Embryonic facial prominence (tissue), 1 donor: Measurements from ENCODE around the gene ERC1.
"Not testable (repeated sequence)": the region's sequence is repeated elsewhere in the genome, so short reads cannot be mapped to it uniquely, and the experiment has no call there.

Experiments used
- DNase-seq: peaks from one replicate; pipeline ENCODE4 v3.0.0-alpha.2; 2016; ENCODE audit errors: extremely low spot score

ERC1 gene

GRCh38 chr12:981961-982360, 9.1 kb upstream of the ERC1 start:
- no peak for DNase-seq

DNA sequence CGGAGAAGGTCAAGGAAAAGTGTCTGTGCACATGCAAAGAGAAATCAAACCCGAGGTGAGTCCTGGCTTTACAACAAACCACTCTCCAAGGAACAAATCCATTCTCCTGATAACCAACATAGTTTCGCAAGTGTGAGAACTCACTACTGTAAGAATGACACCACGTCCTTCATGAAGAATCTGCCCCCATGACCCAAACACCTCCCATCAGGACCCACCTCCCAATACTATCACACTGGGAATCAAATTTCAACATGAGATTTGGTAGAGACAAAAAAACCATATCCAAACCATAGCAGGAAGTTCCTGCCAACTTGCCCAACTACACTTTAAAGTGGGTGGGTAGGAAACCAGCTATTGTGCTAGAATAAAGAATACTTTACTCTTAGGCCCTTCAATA, 2.4 kb upstream of the ERC1 start:
- no peak for DNase-seq

DNA sequence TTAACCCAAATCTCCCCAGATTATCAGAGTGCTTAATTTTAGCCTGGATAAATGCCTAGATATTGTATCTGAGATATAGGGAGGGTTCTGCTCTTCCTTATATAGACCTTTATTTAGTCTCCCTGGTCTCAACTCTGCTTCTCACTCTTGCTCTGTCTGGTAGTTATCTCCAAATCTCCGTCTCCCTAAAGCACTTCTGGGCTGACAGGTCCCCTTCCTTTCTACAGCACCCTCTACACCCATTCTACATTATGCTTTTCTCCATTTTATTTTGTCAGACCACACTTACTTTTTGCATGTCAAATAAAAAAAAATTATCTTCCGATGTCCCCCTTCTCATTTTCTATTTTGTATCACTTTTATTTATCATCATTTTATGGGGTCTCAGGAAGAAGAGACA, 2.0 kb upstream of the ERC1 start:
- DNase-seq, result no peak

DNA sequence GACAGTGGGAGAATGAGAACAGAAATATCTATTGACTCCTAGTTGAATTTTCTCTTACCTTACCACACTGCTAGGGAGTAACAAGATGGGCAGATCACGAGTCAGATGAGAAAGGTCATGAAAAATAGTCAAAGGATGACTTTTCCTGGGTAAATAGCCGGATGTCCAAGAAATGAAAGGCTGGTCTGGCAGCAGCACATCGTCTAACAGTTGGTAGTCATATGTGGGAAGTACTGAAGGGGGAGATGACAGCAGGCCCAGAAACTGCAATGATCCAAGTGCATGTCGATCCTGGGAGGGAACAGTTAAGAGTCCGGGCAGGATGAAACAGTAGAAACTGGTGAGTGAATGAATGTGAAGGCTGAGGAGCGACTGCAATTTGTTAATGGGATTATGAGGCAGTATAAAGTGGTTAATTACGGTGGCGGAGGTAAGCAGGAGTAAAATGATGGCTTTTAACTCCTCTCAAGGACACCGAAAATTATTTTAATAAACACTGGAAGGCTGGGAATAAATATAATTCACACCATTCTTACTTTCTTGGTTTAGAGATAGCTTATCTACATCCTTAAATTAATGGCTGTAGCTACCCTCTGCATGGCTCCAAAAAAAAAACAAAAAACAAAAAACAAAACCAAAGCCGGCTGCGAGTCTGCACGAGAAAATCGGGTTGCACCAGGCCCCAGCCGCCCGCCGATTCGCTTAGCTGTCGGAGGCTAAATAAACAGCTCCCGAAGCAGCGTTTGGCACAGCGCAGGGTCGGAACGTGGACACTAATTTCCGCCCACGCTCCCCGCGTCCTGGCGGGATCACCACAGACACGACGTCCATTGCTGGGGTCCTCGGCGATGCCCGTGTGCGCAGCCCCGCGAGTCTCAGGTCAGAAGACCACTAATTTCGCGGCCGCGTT, 1.0 kb upstream of the ERC1 start:
- no peak for DNase-seq

- DNase-seq, result peak; percentile 22
Measured at GRCh38 chr12:991350-992333, 619 bp downstream of the ERC1 start.

- DNase-seq, result no peak
Measured at GRCh38 chr12:992647-993046, 1.6 kb downstream of the ERC1 start.

DNA sequence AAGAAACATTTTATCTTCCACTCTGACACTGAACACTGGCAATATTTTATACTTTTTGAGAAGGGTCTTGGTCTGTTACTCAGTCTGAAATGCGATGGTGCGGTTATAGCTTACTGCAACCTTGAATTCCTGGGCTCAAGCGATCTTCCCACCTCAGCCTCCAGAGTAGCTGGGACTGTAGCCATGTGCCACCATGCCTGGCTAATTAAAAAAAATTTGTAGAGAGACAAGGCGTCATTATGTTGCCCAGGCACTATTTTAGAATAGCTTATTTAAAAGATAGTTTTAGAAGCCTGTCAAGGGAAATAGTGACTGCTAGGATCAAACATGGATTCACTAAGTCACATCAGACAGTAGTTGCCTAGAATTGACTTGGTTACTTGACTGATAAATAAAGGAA, 5.9 kb downstream of the ERC1 start:
- DNase-seq, result no peak

- no peak for DNase-seq
Measured at GRCh38 chr12:997505-997904, 6.5 kb downstream of the ERC1 start.

DNA sequence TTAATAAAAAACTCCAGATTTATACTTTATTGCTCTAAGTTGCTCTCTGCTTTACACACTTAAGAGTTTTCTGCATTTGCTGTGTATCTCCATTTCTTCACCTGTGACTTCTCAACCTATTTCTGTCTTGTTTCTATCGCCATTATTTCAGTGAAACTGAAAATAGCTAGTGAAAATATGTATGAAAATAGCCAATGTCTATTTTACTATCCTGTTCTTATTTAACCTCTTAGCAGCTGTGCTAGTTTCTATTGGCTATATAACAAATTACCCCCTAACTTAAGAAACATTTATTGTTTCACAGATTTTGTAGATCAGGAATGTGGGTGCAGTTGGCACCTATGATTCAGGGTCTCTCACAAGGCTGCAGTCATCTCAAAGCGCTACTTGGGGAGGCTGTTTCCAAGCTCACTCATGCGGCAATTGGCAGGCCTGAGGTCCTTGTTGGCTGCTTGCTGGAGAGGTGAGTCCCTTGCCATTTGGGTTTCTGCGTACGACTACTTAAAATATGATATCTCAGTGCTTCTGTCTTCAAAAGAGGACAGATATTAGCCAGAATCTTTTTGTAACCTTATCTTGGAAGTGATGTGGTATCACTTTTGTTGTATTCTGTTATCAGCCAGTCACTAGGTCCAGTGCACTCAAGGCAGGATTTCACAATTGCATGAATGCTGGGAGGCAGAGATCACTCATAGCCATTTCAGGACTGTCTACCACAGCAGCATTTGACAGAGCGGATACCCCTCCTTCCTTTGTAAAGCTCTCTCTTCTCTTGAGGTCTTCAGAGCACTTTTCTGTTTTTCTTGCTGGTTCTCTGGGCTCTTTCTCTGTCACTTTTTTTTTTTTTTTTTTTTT, 7.2 kb downstream of the ERC1 start:
- no peak for DNase-seq

- not testable (repeated sequence) for DNase-seq
Measured at GRCh38 chr12:999736-1000135, 8.7 kb downstream of the ERC1 start.

GRCh38 chr12:1001507-1001906, 10.5 kb downstream of the ERC1 start:
- DNase-seq, result no peak

DNA sequence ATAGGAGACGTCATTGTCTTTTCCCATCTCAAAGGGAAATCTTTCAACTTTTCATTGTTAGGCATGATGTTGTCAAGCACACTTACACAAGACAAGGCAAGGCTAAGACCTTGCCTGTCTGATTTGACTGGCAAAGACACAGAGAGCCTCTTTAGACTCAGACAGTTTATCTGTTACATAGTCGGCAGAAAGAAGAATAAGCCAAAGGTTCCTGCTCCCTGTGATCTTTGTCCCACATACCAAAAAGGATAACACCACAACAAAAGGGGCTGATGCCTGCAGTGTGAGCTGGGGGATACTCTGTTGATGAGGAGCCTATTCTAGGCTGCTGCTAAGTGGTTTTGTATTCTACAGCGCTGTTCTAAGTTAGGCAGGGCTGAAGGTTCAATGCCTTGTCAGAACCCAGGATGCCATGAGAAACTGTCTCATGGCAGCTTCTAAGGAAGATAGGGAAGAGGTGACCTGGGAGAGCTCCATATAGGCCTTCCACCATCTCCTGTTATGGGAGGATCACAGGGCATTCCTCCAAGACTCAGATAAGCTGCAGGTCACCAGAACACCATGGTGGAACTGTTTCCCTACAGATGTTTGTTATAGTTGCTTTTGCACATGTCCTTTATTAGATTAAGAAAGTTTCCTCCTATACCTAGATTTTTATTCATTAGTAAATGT, 12.7 kb downstream of the ERC1 start:
- no peak for DNase-seq

GRCh38 chr12:1006255-1006654, 15.2 kb downstream of the ERC1 start:
- no peak for DNase-seq

DNA sequence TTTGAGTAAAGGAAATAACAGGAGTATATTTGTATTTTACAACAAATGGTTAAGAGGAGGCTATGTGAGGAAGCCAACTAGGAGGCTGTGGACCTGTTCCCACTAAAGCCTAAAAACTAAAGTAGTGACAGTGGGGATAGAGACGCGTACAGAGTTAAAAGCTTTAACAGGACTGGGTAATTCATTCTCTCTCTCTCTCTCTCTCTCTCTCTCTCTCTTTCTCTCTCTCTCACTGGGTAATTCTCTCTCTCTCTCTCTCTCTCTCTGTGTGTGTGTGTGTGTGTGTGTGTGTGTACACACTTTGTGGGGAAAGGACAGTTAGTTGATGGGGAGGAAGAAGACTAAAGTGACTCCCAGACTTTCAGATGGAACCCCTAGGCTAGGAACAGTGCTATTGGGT, 16.3 kb downstream of the ERC1 start:
- DNase-seq, result no peak

GRCh38 chr12:1007994-1008393, 17.0 kb downstream of the ERC1 start:
- no peak for DNase-seq

GRCh38 chr12:1011091-1011490, 20.1 kb downstream of the ERC1 start:
- no peak for DNase-seq

DNA sequence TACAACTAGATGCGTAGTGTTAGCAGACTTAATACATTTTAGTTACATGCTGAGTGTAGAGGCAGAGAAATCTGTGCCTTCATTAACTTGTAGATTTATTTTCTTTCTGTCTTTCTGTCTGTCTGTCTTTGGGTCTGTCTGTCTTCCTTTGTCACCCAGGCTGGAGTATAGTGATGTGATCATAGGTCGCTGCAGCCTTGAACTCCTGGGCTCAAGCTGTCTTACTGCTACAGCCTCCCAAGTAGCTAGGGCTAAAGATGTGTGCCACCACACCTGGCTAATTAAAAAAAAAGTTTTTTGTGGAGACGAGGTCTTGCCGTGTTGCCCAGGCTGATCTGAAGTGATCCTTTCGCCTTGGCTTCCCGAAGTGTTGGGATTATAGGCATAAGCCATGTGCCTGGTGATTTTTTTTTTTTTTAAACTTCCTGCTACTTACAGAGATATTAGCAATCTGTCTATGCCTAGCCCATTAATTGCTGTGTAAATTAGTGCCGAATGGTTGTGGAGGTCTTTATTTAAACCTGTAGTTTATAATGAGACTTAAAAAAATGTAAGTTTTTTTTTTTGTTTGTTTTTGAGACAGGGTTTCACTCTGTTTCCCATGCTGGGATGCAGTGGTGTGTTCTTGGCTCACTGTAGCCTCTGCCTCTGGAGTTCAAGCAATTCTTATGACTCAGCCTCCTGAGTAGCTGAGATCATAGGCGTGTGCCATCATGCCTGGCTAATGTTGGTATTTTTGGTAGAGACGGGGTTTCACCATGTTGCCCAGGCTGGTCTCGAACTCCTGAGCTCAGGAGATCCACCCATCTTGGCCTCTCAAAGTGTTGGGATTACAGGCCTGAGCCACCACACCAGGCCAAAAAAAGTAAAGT, 22.8 kb downstream of the ERC1 start:
- DNase-seq, result no peak

GRCh38 chr12:1019283-1019682, 28.3 kb downstream of the ERC1 start:
- DNase-seq, result no peak

- DNase-seq, result no peak
Measured at GRCh38 chr12:1020389-1020788, 29.4 kb downstream of the ERC1 start.
